ENCODE measurements around the gene SERPINC1. TPM values are rescaled to one million over a fixed set of nuclear protein-coding genes. Genes with fewer than 3 reads are reported as not detected.

The SERPINC1 gene
- total RNA-seq, 1 experiment from 2014 or later: 0.57 TPM

- H3K4me3 Mint-ChIP-seq: no peak overlapping the region
Observed at GRCh38 chr1:173856014-173856413, 61.1 kb downstream of the SERPINC1 start.

More at GRCh38 chr1:173856014-173856413, 61.1 kb downstream of the SERPINC1 start:
- ChIA-PET CTCF (no interaction called here), POLR2A (no interaction called here)
- Mint-ChIP-seq H3K27ac (peak overlapping the region; percentile 11), H3K9me3 (no peaks in the 10 kb centered on the region), H3K36me3 (peaks cover 52% of the 10 kb centered on the region), H3K27me3 (ENCODE audit: low read depth) (no peaks in the 10 kb centered on the region), H3K4me1 (peaks cover 16% of the 10 kb centered on the region)
- TF ChIP-seq, protein P1, sequence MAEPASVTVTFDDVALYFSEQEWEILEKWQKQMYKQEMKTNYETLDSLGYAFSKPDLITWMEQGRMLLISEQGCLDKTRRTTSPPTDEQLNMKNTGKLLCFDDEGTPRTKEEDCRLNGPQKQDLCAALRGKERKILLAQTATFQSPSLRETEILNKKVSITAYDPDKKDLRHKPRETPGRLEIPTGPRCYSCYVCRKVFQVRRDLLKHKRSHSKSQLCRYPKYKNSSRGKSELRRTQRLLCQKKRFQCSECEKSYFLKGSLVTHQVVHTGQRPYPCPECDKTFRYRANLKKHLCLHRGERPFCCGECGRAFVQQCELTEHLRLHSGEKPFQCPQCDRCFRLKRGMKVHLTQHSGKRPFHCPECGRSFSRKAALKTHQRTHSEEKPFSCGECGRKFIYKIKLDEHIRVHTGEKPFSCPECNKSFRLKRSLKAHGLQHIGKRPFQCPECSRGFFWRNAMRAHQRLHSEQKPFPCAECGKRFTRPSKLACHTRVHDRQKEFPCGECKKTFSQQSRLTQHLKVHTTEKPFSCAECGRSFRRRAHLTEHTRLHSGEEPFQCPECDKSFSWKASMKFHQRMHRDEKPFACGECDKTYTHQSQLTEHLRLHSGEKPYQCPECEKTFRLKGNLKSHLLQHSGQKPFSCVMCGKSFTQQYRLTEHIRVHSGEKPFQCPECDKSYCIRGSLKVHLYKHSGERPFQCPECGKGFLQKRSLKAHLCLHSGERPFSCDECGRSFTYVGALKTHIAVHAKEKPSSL (CRISPR knock-in tag; conservative IDR thresholded peaks at IDR 0.05): no peak
- TF ChIP-seq, protein P2, sequence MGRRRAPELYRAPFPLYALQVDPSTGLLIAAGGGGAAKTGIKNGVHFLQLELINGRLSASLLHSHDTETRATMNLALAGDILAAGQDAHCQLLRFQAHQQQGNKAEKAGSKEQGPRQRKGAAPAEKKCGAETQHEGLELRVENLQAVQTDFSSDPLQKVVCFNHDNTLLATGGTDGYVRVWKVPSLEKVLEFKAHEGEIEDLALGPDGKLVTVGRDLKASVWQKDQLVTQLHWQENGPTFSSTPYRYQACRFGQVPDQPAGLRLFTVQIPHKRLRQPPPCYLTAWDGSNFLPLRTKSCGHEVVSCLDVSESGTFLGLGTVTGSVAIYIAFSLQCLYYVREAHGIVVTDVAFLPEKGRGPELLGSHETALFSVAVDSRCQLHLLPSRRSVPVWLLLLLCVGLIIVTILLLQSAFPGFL (CRISPR knock-in tag; IDR thresholded peaks at IDR 0.05; ENCODE audit: borderline replicate concordance): no peak
- no peak for TF ChIP-seq TEAD1 (CRISPR knock-in tag; IDR thresholded peaks at IDR 0.05)
- TF ChIP-seq EMX1 (CRISPR knock-in tag; IDR thresholded peaks at IDR 0.05): 0 out of 2 replicates have a peak, but pooled peaks have one; percentile 58
- no peak for TF ChIP-seq SP1 (CRISPR knock-in tag; conservative IDR thresholded peaks at IDR 0.05)
- DNase-seq (ENCODE audit: low spot score) (no peak), ATAC-seq (no peak)

Other genes with a start within 250 kb of the SERPINC1 start
- gene ANKRD45, start 247.5 kb downstream of the SERPINC1 start, total RNA-seq (2021): 1.1 to 2.2 TPM (median 1.3 TPM) in 3 replicates
- gene KLHL20, start 202.3 kb downstream of the SERPINC1 start, total RNA-seq (2021): 10.4 to 12.5 TPM (median 12.1 TPM) in 3 replicates
- 37.5 to 40.1 TPM (median 38.0 TPM) in 3 replicates for gene DARS2, start 92.7 kb downstream of the SERPINC1 start, total RNA-seq (2021)
- gene CENPL, start 92.4 kb downstream of the SERPINC1 start, total RNA-seq (2021): 17.2 to 20.1 TPM (median 18.3 TPM) in 3 replicates
- gene GAS5, start 49.3 kb downstream of the SERPINC1 start, total RNA-seq (2021): 818 to 891 TPM (median 878 TPM) in 3 replicates
- 14.0 to 15.5 TPM (median 14.4 TPM) in 3 replicates for gene ZBTB37, start 48.9 kb downstream of the SERPINC1 start, total RNA-seq (2021)
- 24.1 to 25.7 TPM (median 25.4 TPM) in 3 replicates for gene RC3H1, start 105.0 kb upstream of the SERPINC1 start, total RNA-seq (2021)
- 76.9 to 126 TPM (median 116 TPM) in 3 replicates for gene RABGAP1L, start 242.2 kb upstream of the SERPINC1 start, total RNA-seq (2021)